HG03558 (cell line): ENCODE measurements around the gene CHST8.
"Not testable (repeated sequence)": the region's sequence is repeated elsewhere in the genome, so short reads cannot be mapped to it uniquely, and the experiment has no call there.

ENCODE experiments used
- ATAC-seq: cut with Tn5 transposase; IDR thresholded peaks from one replicate; pipeline ENCODE4 v1.9.1; 2021; ENCODE audit warnings: moderate number of reproducible peaks; ENCODE audit not compliant: unreplicated experiment; ENCODE audit errors: extremely low read depth

Gene CHST8

GRCh38 chr19:33686687-33687480, 65.1 kb downstream of the CHST8 start:
- ATAC-seq = no peak

- no peak for ATAC-seq
These were observed 65.9 kb downstream of the CHST8 start for GRCh38 chr19:33687481-33688170.

- no peak for ATAC-seq
These were observed 66.6 kb downstream of the CHST8 start for GRCh38 chr19:33688171-33688992.

GRCh38 chr19:33689138-33689746, 67.5 kb downstream of the CHST8 start:
- ATAC-seq = no peak

GRCh38 chr19:33689868-33690267, 68.1 kb downstream of the CHST8 start:
- no peak for ATAC-seq

- ATAC-seq = no peak
These were observed 68.8 kb downstream of the CHST8 start for GRCh38 chr19:33690378-33691029.

GRCh38 chr19:33691030-33691427, 69.3 kb downstream of the CHST8 start:
- no peak for ATAC-seq

GRCh38 chr19:33691736-33692135, 70.0 kb downstream of the CHST8 start:
- ATAC-seq = no peak

GRCh38 chr19:33693678-33694077, 71.9 kb downstream of the CHST8 start:
- no peak for ATAC-seq

- ATAC-seq = not testable (repeated sequence)
These were observed 73.8 kb downstream of the CHST8 start for GRCh38 chr19:33695547-33695946.

- no peak for ATAC-seq
These were observed 76.0 kb downstream of the CHST8 start for GRCh38 chr19:33697766-33698165.

GRCh38 chr19:33698576-33699435, 77.1 kb downstream of the CHST8 start:
- no peak for ATAC-seq

GRCh38 chr19:33699754-33700407, 78.1 kb downstream of the CHST8 start:
- no peak for ATAC-seq

- no peak for ATAC-seq
These were observed 78.8 kb downstream of the CHST8 start for GRCh38 chr19:33700408-33701013.

- no peak for ATAC-seq
These were observed 79.8 kb downstream of the CHST8 start for GRCh38 chr19:33701565-33701964.

- no peak for ATAC-seq
These were observed 81.1 kb downstream of the CHST8 start for GRCh38 chr19:33702606-33703437.

GRCh38 chr19:33703438-33703750, 81.6 kb downstream of the CHST8 start:
- no peak for ATAC-seq
